DMS53 treated with DMSO at 0.1 percent for 48 hours (cell line): ENCODE results near the gene FBXL17.

Experiments
- DNase-seq: peaks from one replicate; lab custom pipeline; 2025; ENCODE audit not compliant: unreplicated experiment; lab: John Stamatoyannopoulos, UW

The FBXL17 gene

DNA sequence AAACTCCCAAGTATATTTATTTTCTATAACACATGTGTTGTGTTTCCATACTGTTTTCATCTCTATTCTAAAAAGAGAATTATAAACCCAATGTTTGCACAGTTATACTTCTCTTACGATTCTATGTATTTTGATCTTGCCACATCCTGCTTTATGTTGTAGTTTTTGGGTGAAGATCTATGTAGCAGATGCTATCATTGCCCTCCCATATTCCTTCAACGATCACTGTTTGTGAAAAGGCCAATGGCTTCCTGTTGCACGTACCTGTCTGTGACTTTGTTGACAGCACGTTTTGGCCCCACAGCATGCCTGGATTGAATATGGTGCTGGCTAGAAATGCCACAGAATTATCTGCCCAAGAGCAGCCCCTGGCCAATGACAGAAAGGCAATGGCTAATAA, 456.7 kb downstream of the FBXL17 start:
- DNase-seq: no peak

DNA sequence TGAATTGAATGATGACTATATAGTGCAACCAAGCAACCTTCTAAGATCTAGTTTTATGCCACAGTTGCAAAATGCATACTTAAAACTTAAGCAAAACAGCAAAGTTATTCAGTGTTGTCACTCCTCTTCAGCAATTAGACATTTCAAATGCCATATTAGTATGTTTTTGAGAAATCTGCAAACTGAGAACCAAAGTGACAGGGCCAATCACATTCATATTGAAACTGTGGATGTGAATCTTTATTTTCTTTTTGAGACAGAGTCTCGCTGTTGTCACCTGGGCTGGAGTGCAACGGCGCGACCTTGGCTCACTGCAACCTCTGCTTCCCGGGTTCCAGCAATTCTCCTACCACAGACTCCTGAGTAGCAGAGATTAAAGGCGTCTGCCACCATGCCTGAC, 461.9 kb downstream of the FBXL17 start:
- no peak for DNase-seq

DNA sequence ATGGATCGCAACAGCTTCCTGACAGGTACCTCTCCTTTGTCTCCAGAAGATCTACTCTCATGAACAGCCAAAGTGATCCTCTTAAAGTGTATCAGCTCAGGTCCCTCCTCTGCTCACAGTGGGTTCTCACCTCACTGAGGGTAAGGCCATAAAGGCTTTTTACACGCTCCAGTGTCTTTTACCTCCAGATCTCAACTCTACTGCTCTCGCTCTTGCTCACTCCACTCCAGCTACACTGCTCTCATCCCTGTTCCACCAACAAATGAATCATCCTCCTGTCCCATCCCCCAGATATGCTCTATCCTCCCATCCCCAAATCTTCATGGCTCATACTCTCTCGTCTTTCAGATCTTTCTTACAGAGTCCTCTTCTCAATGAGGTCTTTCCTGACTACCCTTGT, 462.5 kb downstream of the FBXL17 start:
- no peak for DNase-seq

DNA sequence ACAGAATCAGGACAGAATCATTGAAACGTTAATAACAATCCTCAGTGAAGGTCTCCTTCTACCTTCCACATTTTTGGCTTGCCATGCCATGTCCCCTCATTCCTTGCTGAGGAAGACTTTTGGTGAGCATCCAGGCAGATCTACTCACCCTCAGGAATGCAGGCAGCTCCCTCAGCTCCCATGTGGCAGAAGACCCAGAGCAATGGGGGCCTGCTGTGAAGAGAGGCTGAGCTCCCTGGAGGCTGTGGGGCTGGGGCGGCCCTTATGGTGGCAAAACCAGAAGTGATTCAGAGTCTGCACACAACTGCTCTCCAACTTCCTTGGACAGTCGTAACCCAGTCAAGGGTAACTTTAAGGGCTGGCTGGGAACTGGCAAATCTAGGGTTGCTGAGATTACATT, 463.9 kb downstream of the FBXL17 start:
- DNase-seq: no peak

DNA sequence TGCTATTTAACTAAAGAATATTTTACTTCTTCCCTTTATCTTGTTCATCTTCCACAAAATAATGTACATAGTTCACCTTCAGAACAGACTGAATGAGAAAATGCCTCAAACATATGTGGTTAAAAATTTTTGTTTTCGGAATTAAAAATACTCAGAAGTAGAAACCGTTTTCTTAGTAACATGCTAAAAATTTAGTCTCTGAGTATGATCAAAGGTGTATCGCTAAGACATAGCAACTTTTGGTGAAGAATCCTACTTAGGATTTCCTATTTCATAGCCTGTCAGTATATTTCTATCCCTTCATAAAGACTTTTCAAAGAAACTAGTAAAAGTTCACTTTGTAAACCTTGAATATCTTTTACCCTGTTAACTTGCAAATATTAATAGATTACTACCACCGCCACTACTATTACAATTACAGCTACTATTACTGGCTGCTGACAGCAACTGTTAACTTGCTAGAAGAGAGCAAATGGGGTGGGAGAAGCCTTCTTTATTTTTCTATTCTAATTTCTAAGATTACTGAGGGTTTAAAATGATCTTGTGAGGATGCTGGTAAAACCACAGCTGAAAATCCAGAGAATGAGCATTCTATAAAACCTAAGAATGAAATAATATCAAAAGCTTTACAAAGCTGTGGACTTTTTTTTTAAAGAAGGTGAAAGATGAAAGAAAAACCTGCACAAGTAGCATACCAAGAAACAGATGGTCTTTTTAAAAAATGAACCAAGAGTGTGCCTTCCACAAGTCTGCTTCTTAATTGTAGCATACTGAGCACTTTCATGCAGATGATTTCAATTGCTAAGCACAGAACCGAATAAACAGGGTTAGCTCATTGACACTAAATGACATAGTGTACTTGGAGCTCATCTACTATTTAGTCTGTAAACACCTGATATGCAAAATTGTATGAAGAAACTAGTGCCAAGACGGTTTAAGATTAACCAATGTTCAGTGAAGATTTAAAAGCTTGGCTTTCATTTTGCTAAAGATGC, 464.9 kb downstream of the FBXL17 start:
- DNase-seq: no peak

DNA sequence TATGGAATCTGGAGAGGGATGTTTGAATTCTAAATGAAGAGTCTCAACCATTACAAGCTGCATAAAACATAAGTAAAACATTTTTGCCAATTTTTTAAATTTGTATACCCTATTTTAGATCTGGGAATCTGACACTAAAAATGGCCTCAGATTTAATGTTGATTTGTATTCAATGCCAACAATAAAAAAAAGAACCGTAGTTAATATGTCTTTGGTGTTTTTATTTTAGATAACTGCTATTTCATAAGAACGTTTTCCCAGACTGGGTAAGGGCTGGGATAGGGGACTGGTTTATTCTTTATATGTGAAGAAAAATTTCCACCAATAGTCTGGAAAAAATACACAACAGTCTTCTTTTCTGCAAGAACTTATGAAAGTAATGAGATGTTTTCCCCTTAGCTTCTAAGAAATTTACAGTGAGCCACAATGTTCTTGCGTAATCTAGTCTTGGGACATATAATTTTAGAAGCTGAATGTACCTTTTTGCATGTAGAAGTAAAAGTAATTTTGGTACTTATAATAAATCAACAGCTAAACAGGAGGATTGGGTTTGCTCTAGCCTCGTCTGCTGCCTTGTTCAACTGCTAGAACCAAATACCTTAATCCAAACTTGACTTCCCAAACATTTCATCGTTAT, 466.6 kb downstream of the FBXL17 start:
- no peak for DNase-seq

DNA sequence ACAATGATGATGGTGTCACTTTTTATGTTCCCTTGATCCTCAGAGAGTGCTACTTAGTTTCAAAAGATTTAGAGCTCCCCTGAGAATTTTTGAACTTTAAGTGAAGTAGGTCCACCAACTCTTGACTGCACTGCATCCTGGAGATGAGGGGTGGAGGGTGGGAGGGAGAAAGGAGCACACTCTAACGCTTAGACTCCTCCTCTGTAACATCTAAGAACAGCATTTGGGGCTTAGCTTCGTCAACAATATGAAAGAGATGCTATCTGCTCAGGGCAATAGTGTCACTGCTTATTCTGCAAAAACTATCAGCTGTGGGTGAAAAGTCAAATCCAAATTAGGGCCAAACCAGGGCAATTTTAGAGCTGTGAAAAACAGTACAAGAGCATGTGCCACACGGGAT, 468.4 kb downstream of the FBXL17 start:
- no peak for DNase-seq

DNA sequence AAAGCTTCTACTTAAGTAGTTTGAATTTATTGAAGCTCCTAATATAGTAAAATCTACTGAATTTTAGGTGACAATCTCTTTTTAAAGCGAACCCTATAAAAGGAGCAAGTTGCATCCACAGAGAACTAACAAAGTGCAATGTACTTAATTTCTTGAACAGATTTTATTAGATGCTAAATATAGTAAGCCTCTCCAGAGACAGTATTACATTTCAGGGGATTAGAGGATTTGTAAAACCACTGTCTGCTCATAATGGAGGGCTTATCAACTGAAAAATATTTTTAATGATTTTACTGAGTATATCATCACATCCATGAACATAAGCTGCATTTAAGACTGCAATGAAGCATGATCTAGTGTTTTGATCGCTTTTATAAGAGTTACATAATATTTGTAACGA, 481.2 kb downstream of the FBXL17 start:
- no peak for DNase-seq

DNA sequence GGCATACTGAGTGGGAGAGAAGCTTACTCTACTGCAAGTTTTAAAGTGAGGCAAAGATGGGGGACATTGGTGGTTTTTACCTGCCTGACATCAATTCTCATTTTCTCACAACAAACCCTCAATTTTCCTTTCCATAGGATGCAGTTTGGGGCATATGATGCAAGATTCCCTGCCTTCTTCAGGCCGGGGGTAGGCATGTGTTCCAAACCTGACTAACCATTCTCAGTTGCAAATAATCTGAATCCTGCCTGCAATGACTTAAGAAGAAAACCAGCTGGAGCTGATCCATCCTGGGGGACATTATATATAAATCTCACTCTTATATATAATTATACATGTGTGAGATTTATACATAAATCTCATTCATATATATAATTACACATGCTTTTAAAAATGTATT, 487.5 kb downstream of the FBXL17 start:
- no peak for DNase-seq

DNA sequence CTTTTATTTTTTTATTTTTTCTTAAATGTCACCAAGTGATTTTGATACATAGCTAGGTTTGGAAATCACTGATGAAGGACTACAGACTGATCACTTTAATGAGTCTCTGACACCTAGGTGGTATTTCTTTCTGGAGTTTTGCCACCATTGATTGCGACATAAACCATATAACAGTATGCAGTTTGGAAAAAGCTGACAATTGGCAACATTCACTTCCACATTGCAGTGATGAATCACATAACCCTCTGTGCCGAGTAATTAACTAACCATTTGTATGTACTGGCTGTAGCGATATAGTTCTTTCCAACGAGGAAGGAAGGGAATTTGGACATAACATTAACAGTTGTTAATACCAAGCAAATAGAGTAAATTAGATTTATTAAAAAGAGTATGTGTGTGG, 488.3 kb downstream of the FBXL17 start:
- no peak for DNase-seq

DNA sequence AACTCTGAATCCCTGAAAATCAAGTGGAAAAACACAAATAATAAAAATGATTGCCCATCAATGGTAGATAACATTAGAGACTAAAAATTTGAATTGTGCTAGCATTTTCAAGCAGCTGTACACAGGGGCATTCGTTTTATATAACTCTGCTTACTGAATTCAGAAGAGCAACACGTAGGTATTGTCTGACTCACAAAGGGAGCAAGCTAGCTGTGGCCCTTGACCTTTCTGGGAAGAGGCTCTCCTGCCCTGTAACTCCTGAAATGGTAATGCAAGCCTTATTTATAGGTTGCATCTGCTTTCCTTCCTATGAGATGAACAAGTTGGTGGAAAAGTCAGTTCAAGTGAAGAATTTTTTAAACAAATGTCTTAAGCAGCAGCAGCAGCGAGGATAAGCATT, 492.5 kb downstream of the FBXL17 start:
- DNase-seq: peak; percentile 6

DNA sequence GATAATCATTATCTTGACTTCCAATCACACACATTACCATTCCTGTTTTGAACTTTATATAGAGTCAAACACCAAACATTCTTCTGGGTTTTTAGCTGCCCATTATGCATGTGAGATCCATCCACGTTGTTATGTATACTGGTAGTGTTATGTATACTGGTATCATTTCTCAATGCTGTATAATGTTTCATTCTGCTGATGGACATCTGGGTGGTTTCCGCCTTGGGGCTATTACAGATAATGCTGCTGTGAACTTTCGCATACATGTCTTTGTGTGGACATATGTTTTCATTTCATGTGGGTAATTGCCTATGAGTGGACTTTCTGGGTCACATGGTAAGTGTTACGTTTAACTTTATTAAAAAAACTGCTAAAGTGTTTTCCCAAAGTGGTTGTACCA, 493.4 kb downstream of the FBXL17 start:
- no peak for DNase-seq

DNA sequence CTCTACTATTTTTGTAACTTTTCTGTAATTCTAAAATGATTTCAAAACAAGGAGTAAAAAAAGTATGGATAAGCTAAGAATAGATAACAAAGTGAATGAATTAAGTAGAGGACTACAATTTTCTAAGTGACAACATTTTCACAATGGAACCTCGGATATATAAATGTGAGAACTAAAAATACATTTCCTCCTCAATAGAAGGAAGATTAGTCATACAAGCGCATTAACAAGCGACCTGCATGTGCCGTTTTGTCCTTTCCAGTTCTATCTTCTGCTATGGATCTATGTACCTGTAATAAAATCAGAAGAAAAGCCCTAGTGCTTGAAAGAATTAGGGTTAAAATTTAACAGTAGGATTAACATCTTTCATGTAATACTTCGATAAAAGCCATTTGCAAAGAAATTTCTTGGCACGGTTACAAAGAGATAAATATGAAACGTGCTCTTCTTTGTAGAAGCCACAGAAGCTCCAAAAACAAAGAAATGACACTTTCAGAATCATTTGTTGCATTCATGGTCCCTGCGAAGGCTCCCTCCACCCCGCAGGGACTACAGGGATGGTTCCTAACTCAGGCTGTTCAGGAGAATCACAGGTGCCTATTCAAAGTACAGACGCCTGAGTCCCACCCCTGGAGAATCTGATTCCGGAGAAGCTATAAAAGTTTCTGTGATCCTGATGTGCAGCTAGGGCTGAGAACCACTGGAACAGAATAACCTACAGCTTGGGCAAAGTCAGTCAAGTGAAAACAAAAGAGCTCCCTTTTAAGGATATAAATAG, 494.5 kb downstream of the FBXL17 start:
- peak; percentile 9 for DNase-seq

DNA sequence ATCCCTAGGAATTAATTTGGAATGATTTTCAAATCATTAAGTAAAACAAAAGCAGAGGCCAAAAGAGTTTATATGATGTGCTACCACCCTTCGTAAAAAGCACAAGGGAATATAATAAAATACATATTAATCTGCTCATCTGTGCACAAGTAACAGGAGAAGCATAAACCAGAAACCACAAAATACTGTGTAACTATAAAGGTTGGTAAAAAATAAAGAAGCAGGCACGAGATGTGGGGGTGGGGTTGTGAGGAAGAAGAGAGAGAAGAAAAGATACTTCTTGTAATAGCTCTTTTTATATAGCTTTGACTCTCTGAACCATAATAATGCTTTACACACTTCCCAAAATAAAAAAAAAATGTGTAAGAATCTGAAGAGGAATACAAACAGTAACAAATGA, 496.3 kb downstream of the FBXL17 start:
- no peak for DNase-seq

DNA sequence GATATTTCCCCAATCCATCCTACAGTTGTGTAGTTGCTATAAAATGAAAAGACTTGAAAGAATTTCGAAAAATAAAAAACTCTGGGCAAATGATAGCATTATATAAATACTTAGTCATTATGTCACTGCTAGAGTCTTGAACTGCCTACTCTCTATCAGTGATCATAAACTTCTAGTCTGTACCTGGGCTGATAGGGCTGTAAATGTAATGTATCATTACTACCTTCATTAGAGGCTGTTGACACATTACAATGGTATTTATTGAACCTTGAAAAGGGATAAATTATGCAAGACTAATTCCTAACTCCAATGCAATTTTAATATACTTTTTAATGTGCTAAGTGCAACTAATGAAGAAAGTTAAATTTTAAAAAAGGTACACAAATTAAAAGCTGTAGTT, 497.0 kb downstream of the FBXL17 start:
- no peak for DNase-seq

DNA sequence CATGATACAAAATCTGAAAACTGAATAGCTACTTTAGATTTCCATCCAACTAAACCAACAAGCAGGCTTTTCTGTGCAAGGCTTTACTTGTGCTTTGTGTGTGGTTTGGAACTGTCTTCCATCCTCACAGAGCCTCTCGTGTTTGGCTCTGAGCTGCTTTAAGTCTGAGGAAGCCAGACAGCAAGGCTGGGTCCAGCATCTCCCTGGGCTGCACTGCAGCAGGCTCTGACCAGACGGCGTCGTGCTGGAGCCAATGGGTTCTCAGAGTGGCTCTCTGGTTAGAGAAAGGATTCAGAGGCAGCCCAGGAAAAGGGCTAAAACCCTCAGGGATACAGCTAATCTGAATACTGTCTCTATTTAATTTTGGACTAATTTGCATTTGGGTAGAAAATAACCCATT, 503.2 kb downstream of the FBXL17 start:
- DNase-seq: no peak

DNA sequence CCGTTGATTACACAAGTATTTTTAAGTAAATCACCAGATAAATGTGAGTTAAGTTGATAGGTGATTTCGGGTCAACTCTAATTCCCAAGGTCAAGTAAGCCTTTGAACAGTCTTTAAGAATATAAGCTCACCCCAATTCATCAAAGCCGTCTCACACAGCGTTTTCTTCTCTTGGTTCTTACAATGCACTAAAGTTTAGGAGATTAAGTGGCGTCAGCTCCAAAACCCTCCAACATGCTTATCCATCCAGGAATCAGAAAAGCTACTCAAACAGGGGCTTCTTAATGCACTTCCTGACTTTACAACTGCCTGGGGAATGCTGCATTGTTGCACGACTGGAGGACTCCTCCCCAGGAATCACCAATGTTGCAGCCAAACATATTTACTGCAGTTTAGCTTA, 505.0 kb downstream of the FBXL17 start:
- DNase-seq: no peak

DNA sequence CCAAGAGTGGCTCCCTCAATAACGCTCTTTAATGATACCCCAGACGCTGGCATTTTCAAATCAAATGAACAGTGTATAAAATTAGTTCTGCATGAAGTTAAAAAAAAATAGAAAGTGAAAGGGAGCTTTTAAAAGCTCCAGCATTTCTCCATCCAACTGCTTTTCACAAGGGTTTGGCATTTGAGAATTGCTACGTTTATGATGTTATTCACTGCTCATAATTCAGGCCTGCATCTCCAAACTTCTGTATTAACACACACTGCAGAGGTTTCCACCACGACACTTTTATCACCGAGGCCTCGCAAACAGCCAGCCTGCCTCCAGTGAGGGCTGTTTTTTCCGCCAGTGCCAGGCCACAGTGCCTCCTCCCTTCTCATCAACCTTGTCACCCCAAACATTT, 505.6 kb downstream of the FBXL17 start:
- no peak for DNase-seq

DNA sequence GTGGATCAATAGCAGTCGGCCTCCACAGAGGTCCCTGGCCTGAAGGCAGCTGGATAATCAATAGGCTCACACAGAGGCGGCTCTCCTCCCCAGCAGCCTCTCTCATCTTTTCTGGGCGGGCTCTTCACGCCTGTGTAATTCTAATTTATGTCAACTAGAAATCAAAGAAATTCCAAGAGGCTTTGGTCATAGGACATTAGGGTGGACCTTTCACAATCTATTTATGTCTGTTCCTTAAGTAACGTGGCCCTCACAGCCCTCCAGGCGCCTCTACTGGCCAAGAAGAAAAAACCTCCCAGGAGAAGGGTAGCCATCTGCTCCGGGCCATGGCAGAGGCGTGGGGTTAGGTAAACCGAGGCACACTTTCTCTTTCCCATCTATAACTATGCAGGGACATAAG, 506.1 kb downstream of the FBXL17 start:
- DNase-seq: no peak

DNA sequence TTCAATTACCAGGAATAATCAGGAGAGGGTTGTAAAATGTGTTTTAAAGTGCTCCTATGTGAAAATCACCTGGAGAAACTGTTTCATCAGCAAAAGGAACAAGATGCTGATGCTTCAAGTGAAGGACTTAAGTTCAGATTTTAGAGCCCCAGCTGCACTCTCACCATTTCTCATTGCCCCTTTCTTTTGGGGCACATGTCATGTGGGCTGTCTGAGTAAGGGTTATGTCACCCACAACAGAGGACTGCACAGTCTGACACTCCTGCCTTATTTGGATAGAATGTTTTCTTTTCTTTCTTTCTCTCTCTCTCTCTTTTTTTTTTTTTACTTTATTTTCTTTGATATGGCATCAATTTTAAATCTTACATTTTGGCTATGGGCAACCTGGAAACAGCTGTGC, 507.1 kb downstream of the FBXL17 start:
- DNase-seq: no peak

DNA sequence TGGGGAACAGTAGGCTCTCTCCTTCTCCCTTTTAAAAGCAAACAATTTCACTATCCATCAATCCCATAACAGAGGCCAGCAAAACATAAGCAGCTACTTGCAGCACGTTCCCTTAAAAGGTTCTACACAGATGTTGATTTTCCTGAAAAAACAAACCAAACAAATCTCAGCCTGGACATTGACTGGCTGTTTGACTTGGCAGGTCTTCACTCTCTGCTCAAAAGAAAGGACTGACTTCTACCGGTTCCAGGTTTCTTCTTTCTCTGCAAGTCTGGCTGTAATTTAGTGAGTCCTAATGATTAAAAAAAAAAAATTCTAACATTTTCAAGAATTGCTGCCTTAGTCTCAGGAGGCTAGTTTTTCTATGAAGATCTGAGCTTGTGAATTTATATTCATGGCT, 508.0 kb downstream of the FBXL17 start:
- no peak for DNase-seq

DNA sequence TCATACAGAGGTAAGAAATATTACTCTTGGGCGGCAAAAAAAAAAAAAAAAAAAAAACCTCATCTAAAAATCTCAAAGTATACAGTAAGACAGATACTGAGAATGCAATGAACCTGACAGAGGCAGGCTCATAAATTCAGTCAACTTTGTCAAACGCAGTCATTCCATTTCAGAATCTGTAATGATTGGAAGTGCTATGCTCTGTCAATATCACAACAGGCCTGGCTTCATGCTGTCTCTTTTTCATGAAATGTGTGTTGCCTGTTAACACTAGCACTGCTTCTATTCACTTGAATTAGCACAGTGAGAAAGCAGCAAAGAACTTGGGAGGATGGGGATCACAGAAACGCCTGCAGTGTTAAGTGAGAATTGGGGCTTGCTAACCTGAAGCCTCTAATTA, 510.9 kb downstream of the FBXL17 start:
- no peak for DNase-seq
